H9 (cell line): ENCODE results near the gene RIPPLY3. TPM values are rescaled to one million over a fixed set of nuclear protein-coding genes. Genes with fewer than 3 reads are reported as not detected.

Experiments
- DNase-seq: peaks from one replicate; pipeline ENCODE4 v3.0.0-alpha.2; 2017
- H2AFZ ChIP-seq: one replicate; pipeline ENCODE4 v1.6.1; 2013; ENCODE audit warnings: mild to moderate bottlenecking, low read length, control low read depth, moderate library complexity
- H2AK5ac ChIP-seq: 2 replicates; pipeline ENCODE4 v1.6.1; 2013; ENCODE audit warnings: low read length, control low read depth, mixed read lengths; ENCODE audit not compliant: insufficient read length
- H2BK120ac ChIP-seq: one replicate; pipeline ENCODE4 v1.6.1; 2013; ENCODE audit warnings: low read depth, mild to moderate bottlenecking, low read length, control low read depth, inconsistent platforms; ENCODE audit not compliant: poor library complexity, severe bottlenecking
- H2BK12ac ChIP-seq: 2 replicates; pipeline ENCODE4 v1.6.1; 2013; ENCODE audit warnings: low read length, control low read depth, mixed read lengths, low read depth; ENCODE audit not compliant: insufficient read length
- H2BK15ac ChIP-seq: 2 replicates; pipeline ENCODE4 v1.6.1; 2013; ENCODE audit warnings: low read depth, low read length, control low read depth
- H2BK20ac ChIP-seq: one replicate; pipeline ENCODE4 v1.6.1; 2013; ENCODE audit warnings: low read depth, mild to moderate bottlenecking, low read length, control low read depth, inconsistent platforms; ENCODE audit not compliant: poor library complexity, severe bottlenecking
- H2BK5ac ChIP-seq: 2 replicates; pipeline ENCODE4 v1.6.1; 2013; ENCODE audit warnings: low read length, control low read depth, mixed read lengths; ENCODE audit not compliant: insufficient read length
- H3K14ac ChIP-seq: 2 replicates; pipeline ENCODE4 v1.6.1; 2013; ENCODE audit warnings: low read length, control low read depth; ENCODE audit not compliant: insufficient read depth
- H3K18ac ChIP-seq: 2 replicates; pipeline ENCODE4 v1.6.1; 2013; ENCODE audit warnings: low read depth, mild to moderate bottlenecking, mixed read lengths, low read length, control low read depth; ENCODE audit not compliant: insufficient read length
- H3K23ac ChIP-seq: 2 replicates; pipeline ENCODE4 v1.6.1; 2013; ENCODE audit warnings: low read length, control low read depth, mixed read lengths, low read depth; ENCODE audit not compliant: insufficient read length
- H3K23me2 ChIP-seq: 2 replicates; pipeline ENCODE4 v1.6.1; 2013; ENCODE audit warnings: low read depth, mild to moderate bottlenecking, mixed read lengths, low read length, control low read depth; ENCODE audit not compliant: insufficient read length, poor library complexity, severe bottlenecking
- H3K27ac ChIP-seq: 2 replicates; pipeline ENCODE4 v1.5.1; 2013; ENCODE audit warnings: low read length, control low read depth, mixed read lengths, low read depth; ENCODE audit not compliant: insufficient read length
- H3K27me3 ChIP-seq: 2 replicates; pipeline ENCODE4 v1.6.1; 2013; ENCODE audit warnings: low read length, control low read depth, inconsistent platforms; ENCODE audit not compliant: insufficient read depth
- H3K4ac ChIP-seq: 2 replicates; pipeline ENCODE4 v1.6.1; 2013; ENCODE audit warnings: low read depth, mild to moderate bottlenecking, control low read depth, inconsistent platforms, low read length, moderate library complexity
- H3K4me1 ChIP-seq: 2 replicates; pipeline ENCODE4 v1.6.1; 2013; ENCODE audit warnings: low read length, control low read depth, inconsistent platforms; ENCODE audit not compliant: insufficient read depth
- H3K4me2 ChIP-seq: 2 replicates; pipeline ENCODE4 v1.6.1; 2013; ENCODE audit warnings: low read length, control low read depth, mixed read lengths; ENCODE audit not compliant: insufficient read length, insufficient read depth
- H3K56ac ChIP-seq: 2 replicates; pipeline ENCODE4 v1.6.1; 2013; ENCODE audit warnings: low read depth, mild to moderate bottlenecking, mixed read lengths, low read length, control low read depth; ENCODE audit not compliant: insufficient read length
- H3K79me1 ChIP-seq: 2 replicates; pipeline ENCODE4 v1.6.1; 2013; ENCODE audit warnings: low read depth, mild to moderate bottlenecking, moderate library complexity, low read length, control low read depth, inconsistent platforms; ENCODE audit not compliant: insufficient read depth, poor library complexity, severe bottlenecking
- H3K79me2 ChIP-seq: 2 replicates; pipeline ENCODE4 v1.6.1; 2013; ENCODE audit warnings: low read length, control low read depth, inconsistent platforms; ENCODE audit not compliant: insufficient read depth
- H3K9ac ChIP-seq: 2 replicates; pipeline ENCODE4 v1.6.1; 2013; ENCODE audit warnings: low read length, control low read depth, mixed read lengths; ENCODE audit not compliant: insufficient read length; ENCODE audit errors: extremely low read depth
- H3K9me3 ChIP-seq: one replicate; pipeline ENCODE4 v1.6.1; 2013; ENCODE audit warnings: low read depth, low read length, inconsistent platforms; ENCODE audit not compliant: control insufficient read depth
- H3T11ph ChIP-seq: one replicate; pipeline ENCODE4 v1.6.1; 2013; ENCODE audit warnings: mild to moderate bottlenecking, low read length, control low read depth, inconsistent platforms
- H4K20me1 ChIP-seq: one replicate; pipeline ENCODE4 v1.6.1; 2013; ENCODE audit not compliant: control insufficient read depth, insufficient read length, insufficient read depth
- H4K5ac ChIP-seq: 2 replicates; pipeline ENCODE4 v1.6.1; 2013; ENCODE audit warnings: low read depth, mild to moderate bottlenecking, mixed read lengths, low read length, control low read depth; ENCODE audit not compliant: insufficient read length
- H4K8ac ChIP-seq: replicated peaks from 2 replicates; pipeline ENCODE4 v1.6.1; 2013; ENCODE audit warnings: low read length, control low read depth, mixed read lengths, low read depth; ENCODE audit not compliant: insufficient read length
- H4K91ac ChIP-seq: 2 replicates; pipeline ENCODE4 v1.6.1; 2013; ENCODE audit warnings: low read depth, mild to moderate bottlenecking, moderate library complexity, mixed read lengths, low read length, control low read depth; ENCODE audit not compliant: insufficient read length
- H3K27ac Mint-ChIP-seq, 3 experiments: 2 replicates in 2 of 3; 3 replicates in 1 of 3; pipeline ENCODE4 v1.8.0; 2020 to 2021; ENCODE audit warnings: mixed read lengths in 3 of 3, mild to moderate bottlenecking in 1 of 3, moderate library complexity in 1 of 3
- H3K27me3 Mint-ChIP-seq: 2 replicates; pipeline ENCODE4 v1.8.0; 2021; ENCODE audit warnings: low read depth, mild to moderate bottlenecking, moderate library complexity, mixed read lengths
- H3K36me3 Mint-ChIP-seq, 3 experiments: 2 replicates in 2 of 3; 3 replicates in 1 of 3; pipeline ENCODE4 v1.8.0; 2020 to 2021; ENCODE audit warnings: low read depth in 3 of 3, mixed read lengths in 3 of 3; ENCODE audit not compliant: insufficient read depth in 1 of 3
- H3K4me1 Mint-ChIP-seq, 2 experiments: 2 replicates each; pipeline ENCODE4 v1.8.0; 2020; ENCODE audit warnings: mixed read lengths in 2 of 2
- H3K4me3 Mint-ChIP-seq, 2 experiments: 2 replicates in 1 of 2; 3 replicates in 1 of 2; pipeline ENCODE4 v1.8.0; 2020 to 2021; ENCODE audit warnings: mild to moderate bottlenecking in 2 of 2, mixed read lengths in 2 of 2, moderate library complexity in 1 of 2
- H3K9me3 Mint-ChIP-seq, 2 experiments: 2 replicates in 1 of 2; 3 replicates in 1 of 2; pipeline ENCODE4 v1.8.0; 2020; ENCODE audit warnings: mild to moderate bottlenecking in 2 of 2, mixed read lengths in 2 of 2, moderate library complexity in 1 of 2
- CTCF ChIP-seq: fragments of 200-600 bp; sonication (generic); conservative IDR thresholded peaks from 3 replicates; pipeline ENCODE4 v1.8.0; 2021; ENCODE audit warnings: antibody characterized with exemption, mild to moderate bottlenecking
- WGBS: extraction: QIAGEN DNeasy Blood & Tissue Kit; methylation state at CpG from one replicate; pipeline ENCODE4 v1.1.7; 2013; ENCODE audit warnings: missing lambda C conversion rate, low lambda C conversion rate, mixed read lengths; ENCODE audit not compliant: insufficient read length; ENCODE audit errors: extremely low coverage; 5-methylcytosine and 5-hydroxymethylcytosine counted together
- total RNA-seq: library from RNA; stranded (reverse); gene quantifications from 2 replicates; pipeline ENCODE4 v1.2.1, GENCODE V29; 2021

The RIPPLY3 gene
- total RNA-seq, 1 experiment from 2014 or later = 1.9 TPM

GRCh38 chr21:37040212-37040611 is 33.7 kb downstream of the RIPPLY3 start:
- Histone ChIP-seq H2BK15ac (no peak overlapping the region), H3K23me2 (no peaks in the 10 kb centered on the region), H3T11ph (no peak overlapping the region), H2AK5ac (no peak overlapping the region), H3K14ac (no peak overlapping the region), H2BK20ac (no peak overlapping the region), H3K9ac (no peak overlapping the region), H4K91ac (no peak overlapping the region), H3K18ac (no peak overlapping the region), H3K4ac (no peak overlapping the region), H3K9me3 (no peaks in the 10 kb centered on the region), H2BK12ac (no peak overlapping the region), H3K4me1 (peaks cover 3% of the 10 kb centered on the region), H3K56ac (no peak overlapping the region), H3K79me1 (no peaks in the 10 kb centered on the region), H4K5ac (no peak overlapping the region), H3K79me2 (no peaks in the 10 kb centered on the region), H3K4me2 (no peak overlapping the region), H4K8ac (no peak overlapping the region), H3K27ac (no peak overlapping the region), H2AFZ (no peak overlapping the region), H4K20me1 (no peaks in the 10 kb centered on the region), H2BK5ac (no peak overlapping the region), H2BK120ac (no peak overlapping the region), H3K27me3 (peaks cover 11% of the 10 kb centered on the region; the same call in 1 of the 2 replicates), H3K23ac (no peak overlapping the region)
- WGBS = no CpG with 5 or more reads among the region's 3 CpGs
- H3K9me3 Mint-ChIP-seq = no peaks in the 10 kb centered on the region; a peak in 1 of 5 replicates
- no peak for DNase-seq
- no peak overlapping the region for H3K27ac Mint-ChIP-seq
- H3K4me1 Mint-ChIP-seq = peaks cover 12 to 29% of the 10 kb centered on the region in 2 experiments
- H3K4me3 Mint-ChIP-seq = no peak overlapping the region
- H3K27me3 Mint-ChIP-seq = peaks cover 96% of the 10 kb centered on the region
- TF ChIP-seq CTCF = no peak
- H3K36me3 Mint-ChIP-seq = no peaks in the 10 kb centered on the region
